GM21737 (cell line): ENCODE measurements around the gene CARMIL1.
A peak's percentile ranks its signal among the peaks of the same experiment; 100 is the strongest.
"Not testable (repeated sequence)": the region's sequence is repeated elsewhere in the genome, so short reads cannot be mapped to it uniquely, and the experiment has no call there.

Experiments
- ATAC-seq: cut with Tn5 transposase; IDR thresholded peaks from one replicate; pipeline ENCODE4 v1.9.1; 2021; ENCODE audit warnings: mild to moderate bottlenecking, moderate library complexity; ENCODE audit not compliant: unreplicated experiment

Gene CARMIL1

DNA sequence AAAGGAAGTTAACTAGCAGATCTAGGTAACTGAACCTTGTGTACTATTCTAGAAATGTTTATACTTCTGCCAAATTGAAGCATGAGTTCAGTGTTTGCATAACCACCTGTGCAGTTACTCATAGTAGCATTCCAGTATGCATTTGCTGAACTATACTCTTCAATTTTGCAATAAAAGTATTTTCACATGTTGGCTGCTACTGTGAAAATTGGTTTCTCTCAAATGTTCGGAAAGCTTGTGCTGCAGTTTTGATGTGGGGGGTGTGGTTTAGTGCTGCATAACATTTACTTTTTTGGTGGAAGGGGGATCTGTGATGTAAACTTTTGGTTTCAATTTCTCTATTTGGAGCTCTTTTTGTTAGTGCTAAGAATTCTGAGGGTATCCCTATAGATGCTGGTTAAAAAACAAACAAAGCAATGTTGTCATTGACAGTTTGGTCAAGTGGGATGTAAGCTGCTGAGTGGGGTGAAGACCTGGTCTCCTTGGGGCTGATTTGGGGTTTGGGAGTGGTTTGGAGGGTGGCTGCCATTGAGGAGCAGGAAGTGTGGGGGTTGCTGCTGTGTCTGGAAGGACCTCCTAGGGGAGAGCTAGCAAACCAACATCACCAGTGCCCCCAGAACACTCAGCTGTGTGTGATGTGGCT is 87.8 kb downstream of the CARMIL1 start:
- no peak for ATAC-seq

DNA sequence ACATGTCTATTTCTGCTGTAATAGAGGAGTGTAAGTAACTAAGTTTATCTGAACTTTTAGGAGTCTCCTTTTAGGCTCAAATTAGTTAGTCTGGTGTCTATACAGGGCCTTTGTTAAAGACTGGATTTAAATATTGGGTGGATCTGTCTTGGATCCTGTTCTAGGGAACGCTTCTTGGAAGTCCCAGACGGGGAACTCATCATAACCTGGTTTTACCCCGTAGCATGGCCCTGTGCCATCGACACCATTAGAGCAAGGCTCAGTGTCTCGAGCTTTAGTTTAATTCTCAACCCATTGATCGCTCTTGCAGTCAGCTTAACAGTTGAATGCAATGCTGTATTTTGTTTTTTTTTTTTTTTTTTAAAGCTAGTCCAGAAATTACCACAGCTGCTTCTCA is 89.9 kb downstream of the CARMIL1 start:
- ATAC-seq: no peak

DNA sequence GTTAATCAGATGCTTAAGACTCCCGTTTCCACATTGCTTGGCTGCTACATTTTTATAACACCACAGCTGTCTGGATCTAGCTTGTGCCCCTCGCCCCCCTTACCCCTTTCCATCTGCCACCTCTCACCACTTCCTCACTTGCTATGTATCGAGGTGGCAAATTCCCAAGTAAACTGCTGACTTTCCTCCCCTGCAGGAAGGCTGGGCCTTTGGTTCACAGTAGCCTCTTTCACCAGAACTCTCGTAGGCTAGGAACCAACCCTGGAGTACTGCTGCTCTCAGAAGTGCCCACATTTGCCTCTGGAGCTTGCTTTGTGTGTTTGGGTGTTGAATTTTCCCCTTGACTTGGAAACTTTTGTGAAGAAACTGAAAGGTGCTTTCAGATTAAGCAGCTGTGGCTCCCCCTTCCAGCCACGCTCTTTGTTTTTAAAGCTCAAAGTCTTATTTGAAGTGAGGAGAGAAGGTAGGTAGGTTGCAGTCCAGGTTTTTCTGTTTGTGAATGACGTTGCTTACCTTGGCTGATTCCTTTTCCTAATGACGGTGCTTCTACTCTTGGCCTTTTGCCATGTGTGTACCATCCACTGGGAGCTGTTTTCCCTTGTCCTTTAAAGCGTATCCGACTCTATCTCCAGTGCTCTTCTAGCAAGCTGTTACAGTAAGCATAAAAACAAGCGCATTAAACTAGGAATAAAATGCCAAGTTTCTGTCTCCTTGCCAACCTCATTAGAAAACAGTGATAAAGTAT is 90.4 kb downstream of the CARMIL1 start:
- no peak for ATAC-seq

DNA sequence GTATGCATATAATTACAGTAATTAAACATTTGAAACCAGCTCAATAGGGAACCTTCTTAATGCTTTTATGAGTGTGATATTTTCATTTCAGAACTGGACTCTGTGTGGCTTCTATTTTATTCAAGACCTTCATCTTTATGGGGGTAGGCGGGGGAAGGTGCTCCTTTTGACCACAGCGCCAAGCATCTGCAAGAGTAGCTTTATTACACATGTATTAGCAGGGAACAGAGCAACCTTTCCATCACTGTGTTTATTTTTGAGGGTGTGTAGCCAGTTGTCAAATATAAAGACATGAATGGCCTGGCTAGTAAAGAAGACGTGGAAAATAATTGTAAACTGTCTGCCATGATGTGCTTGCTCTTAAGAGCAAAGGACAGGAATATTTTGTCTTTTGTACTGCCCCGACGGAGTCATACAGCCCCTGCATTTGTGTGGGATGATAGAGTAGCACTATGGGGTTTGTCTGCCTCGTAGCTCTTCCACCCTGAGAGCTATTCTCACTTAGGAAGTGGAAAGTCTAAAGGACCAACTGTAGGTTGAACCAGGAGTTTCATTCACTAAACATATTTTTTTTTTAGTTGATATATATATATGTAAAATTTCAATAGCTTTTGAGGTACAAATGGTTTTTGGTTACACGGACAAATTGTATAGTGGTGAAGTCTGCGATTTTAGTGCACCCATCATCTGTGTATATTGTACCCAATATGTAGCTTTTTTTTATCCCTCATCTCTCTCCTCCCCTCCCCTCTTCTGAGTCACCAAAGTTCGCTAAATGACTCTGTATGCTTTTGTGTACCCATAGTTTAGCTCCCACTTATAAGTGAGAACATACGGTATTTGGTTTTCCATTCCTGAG is 91.2 kb downstream of the CARMIL1 start:
- ATAC-seq: no peak

DNA sequence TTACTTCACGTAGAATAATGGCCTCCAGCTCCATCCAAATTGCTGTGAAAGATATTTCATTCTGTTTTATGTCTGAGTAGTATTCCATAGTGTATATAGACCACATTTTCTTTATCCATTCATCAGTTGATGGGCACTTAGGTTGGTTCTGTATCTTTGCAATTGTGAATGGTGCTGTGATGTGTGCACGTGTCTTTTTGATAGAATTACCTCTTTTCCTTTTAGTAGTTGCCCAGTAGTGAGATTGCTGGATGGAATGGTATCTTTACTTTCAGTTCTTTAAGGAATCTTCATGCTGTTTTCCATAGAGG is 91.8 kb downstream of the CARMIL1 start:
- ATAC-seq: no peak

DNA sequence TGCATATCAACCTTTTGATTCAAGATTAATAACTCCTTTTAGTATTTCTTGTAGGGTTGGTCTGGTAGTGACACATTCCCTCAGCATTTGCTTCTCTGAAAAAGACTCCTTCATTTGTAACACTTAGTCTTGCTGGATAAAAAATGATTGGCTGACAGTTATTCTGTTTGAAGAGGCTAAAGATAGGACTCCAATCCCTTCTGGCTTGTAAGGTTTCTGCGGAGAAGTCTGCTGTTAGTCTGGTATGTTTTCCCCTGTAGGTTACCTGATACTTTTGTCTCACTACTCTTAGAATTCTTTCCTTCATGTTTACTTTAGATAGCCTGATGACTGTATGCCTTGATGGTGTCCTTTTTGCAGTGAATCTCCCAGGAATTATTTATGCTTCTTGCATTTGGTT is 96.0 kb downstream of the CARMIL1 start:
- no peak for ATAC-seq

DNA sequence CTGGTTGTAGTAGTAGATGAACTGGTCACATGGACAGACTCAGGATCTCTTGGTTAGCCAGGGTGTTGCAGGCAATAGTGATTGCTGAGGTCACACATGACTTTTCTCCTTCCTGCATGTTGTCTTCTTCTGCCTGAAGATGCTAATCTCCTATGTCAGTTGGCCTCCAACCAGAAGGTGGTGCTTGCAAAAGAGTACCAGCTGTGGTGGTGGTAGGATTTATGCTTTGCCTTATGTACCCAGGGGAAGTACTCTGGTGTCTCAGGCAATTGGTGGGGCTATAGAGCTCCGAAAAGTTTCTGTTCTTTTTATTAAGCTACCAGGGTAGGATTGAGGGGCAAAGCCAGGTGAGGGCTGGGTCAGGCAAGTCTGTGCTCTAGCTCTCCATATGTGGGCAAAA is 98.5 kb downstream of the CARMIL1 start:
- ATAC-seq: no peak

DNA sequence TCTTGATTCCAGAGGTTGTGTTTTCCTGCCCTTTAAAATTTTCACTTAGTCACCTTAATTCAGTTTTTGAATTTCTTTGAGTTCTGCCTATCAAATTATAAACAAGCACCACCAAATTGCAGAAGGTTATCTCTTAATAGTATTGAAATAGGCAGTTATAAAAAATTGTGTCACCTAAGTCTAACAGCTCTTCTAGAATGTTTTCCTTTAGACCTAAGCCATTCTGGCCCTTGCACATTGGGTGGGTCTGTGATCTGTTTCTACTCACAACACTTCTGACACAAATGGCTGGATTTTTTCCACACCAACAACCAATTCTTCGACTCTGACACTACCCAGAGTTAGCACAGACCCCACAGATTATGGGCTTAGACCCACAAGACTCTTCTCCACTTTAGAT is 101.9 kb downstream of the CARMIL1 start:
- no peak for ATAC-seq

DNA sequence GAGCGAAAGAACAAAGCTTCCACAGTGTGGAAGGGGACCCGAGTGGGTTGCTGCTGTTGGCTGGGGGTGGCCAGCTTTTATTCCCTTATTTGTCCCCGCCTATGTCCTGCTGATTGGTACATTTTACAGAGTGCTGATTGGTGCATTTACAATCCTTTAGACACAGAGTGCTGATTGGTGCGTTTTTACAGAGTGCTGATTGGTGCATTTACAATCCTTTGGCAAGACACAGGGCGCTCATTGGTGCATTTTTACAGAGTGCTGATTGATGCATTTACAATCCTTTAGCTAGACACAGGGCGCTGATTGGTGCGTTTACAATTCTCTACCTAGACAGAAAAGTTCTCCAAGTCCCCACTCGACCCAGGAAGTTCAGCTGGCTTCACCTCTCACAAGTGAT is 103.3 kb downstream of the CARMIL1 start:
- not testable (repeated sequence) for ATAC-seq

DNA sequence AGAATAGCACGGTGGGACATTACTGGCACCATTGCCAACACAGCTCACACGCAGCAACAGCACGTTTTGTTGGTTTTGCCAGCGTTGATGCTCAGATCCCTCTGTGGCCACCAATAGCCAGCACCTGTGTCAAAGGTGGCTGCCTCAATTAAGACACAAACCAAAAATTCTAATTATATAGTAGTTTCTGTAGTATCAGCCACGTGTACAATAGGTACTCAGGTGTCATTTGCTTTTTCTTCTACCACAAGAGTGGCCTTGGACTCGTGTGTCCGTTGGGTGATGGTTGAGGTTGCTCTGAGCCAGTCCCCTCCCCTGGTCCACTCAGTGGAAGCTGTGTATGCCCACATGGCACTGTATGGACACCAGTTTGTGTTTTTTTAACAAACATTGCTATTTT is 105.1 kb downstream of the CARMIL1 start:
- ATAC-seq: no peak

DNA sequence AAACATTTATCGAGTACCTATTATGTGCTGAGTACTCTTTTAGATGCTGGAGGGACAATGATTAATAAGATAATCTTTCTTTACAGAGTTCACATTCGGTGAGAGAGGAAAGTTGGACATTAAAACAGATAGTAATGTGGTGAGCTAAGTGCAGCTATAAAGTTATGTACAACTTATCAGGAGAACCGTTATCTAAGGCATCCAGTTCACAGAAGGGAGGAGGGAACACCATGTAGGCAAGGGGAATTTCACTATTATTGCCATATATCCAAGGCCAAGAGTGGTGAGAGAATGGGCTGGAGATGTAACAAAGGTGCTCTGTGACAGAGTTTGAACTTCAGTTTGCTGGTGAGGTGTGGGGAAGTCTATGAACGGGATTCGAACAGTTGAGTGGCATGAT is 105.8 kb downstream of the CARMIL1 start:
- no peak for ATAC-seq

DNA sequence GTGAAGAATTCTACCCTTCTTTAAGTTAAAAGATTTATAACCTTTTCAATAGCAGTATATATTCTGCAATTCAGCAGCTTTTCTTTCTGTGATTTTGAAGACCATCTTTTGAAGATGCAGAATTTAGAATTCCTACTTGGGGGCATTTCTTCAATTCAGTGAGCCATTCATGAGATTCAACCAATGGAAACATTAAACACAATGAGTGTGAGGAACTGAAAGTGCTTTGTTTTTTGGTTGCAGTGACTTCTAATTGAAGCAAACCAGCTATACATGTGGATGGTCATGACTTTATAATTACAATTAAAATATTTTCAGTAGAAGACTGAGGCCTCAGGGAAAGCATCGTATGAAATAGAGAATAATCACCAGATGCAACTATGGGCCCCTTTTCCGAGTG is 108.3 kb downstream of the CARMIL1 start:
- peak; percentile 74 for ATAC-seq

DNA sequence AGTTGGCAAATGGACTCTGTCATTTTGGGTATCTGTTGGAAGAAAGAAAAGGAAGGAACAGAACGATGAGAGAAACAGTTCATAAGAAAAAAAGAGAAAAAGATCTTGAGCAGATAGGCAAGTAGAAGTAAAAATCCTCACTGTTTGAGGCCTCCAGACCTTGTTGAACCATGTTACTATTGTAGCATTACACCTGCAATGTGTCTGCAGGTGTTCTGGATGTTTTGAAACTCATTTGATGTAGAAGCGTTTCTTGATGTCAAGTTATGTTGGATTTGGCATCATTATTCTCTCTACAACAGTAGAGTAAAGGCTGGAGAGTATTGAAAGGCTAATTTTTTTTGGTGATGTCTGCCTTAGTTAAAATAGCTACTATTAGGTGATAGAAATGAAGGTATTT is 108.7 kb downstream of the CARMIL1 start:
- ATAC-seq: peak; percentile 20

DNA sequence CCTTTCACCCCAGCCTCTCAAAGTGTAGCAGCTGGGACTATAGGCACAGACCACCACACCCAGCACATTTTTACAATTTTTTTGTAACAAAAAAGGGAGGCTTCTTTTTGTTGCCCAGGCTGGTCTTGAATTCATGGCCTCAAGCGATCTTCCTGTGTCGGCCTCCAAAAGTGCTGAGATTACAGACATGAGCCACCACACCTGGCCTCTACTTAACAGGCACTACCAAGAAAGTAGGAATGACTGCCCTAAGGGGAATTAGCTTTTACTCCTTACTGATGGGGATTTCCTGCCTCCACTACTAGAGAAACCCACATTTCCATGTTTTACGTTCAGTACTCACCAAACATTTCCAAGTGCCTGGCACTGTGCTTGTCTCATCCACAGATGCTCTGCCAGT is 109.6 kb downstream of the CARMIL1 start:
- no peak for ATAC-seq

DNA sequence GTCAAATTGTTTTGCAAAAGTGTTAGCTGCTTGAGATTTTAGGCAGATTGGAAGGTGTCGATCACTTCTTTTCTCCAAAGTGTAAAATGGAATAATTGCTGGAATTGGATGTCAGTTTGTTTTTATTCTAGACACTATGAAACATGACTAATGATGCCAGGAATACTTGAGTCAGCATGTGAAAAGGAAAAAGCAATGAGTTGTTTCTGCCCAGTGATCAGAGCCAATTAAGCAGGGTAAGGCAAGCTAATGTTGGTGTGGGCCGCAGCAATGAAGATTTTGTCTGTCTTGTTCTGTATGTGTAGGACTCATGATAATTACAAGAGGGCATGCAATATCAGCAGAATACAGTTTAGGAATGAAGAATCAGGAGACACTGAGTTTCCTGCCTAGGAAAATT is 110.3 kb downstream of the CARMIL1 start:
- ATAC-seq: no peak

DNA sequence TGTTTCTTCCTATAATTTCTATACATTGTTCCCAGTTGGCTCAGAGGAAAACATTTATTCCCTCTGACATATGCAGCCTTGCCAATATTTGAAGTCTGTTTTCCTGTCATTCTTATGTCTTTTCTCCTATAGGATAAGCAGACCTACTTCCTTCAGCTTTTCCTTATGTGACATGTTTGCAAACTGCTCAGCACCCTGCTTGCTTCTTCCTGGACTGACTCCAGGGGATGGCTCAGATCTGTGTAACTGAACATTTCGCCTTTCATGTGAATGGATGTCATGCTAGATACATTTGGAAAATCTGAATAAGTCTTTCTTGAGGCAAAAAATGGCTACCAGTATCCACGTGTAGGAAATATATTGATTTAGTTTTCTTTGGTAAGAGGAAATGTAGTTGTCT is 113.2 kb downstream of the CARMIL1 start:
- ATAC-seq: no peak

DNA sequence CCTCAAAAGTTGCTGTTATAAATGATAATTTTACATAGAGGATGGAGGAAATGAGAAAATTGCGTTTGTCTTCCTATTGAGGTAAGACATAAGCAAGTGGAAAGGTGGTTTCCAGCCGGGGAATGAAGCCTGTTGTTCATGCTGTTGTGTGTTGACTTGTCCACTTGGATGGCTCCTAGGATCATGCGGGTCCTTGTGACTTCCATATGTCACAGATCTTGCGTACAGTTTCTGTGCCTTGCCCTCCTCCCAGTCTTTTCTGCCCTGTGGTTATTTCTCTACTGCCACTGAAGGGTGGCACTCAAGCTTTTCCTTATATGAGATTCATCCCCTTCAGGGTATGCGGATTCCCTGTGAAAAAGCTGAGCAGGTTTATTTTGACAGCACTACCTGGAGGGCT is 116.6 kb downstream of the CARMIL1 start:
- no peak for ATAC-seq

DNA sequence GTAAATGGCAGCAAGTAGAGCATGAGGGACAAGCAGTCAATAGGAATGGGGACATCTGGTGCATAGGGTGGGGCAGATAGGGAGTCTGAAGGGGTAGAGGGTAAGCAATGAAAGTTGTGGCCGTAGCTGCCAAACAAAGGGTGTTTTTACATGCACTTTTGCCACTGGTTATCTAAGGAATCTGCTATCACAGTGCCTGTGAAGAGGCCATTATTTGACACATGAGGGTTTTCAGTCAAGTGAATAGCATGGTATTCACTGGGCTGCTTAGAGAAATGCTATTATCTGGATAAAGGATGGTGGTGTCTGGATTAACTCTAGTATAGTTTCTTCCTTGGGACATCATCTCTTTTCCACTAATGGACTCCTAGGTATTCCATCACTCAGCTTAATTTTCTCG is 118.2 kb downstream of the CARMIL1 start:
- no peak for ATAC-seq

DNA sequence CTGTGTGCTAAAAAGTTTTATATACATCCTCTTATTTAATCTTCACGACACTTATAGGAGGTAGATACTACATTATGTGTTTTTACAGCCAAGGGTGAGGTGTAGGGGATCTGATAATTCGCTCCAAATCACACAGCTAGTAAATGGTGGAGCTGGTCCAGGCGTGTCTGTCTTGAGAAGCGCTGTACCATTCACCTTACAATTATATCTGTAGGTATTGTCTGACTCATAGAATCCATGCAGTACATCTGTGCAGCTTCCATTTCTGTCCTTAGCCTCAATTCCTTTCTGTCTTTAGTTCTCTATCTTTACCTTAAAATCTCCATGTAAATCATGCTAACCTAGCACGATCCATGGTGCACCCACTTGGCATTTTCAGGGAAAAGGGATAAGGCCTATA is 120.7 kb downstream of the CARMIL1 start:
- ATAC-seq: no peak

DNA sequence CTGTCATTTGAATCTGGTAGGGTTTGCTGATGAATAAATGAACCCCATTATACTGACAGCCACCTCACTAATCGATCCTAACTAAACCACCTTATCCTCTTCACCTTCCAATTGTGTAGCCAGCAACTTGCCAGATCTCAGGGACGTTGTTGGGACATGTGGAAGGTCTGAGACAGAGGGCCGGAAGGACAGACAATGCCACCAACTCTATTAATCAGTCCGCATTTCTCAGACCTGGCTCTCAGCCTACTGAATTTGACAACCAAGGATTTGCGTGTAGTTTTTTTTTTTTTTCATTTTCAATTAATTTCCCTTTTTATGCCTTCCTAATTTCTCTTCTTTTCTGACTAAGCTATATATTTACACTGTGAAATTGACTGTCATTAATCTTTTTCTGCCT is 122.5 kb downstream of the CARMIL1 start:
- no peak for ATAC-seq

DNA sequence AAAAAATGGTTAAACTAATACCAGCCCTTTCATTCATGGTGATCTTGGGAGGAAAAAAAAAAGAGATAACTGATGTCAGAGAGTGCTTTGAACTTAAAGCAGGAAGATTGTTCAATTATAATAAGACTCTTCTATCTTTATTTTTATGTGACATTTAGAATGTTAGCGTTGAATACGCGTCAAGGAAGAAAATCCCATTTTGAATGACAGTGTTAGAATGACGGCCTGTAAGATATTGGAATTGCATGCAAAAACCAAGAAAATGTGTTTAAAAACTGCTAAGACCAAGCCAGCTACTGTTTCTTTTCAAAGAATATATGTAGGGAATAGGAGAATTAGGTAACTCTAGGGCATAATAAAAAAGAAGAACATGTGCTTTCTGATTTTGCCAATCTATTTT is 123.0 kb downstream of the CARMIL1 start:
- no peak for ATAC-seq

DNA sequence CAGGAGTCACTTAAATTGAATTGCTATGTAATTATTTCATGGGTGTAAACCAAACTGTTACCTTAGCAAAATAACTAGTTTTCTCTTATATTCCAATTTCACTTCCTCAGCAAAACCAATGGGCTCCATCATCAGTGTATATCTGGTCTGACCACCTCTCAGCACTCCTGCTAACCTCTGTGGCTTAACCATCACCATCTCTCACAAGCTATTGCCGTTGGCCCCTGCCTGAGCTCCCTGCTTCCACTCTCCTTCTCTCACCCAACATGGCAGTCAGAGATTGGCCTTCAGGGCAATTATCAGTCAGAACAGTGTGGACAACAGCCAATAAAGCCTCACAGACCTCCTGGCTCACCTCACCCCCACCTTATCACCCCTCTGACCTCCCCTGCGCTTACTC is 124.0 kb downstream of the CARMIL1 start:
- ATAC-seq: no peak
